ENCODE data around the gene KIAA1755. TPM values are rescaled to one million over a fixed set of nuclear protein-coding genes. Genes with fewer than 3 reads are reported as not detected.

Gene KIAA1755
- total RNA-seq, 1 experiment from 2014 or later: 0.22 TPM

GRCh38 chr20:38181207-38181801 is 79.2 kb downstream of the KIAA1755 start:
- Histone ChIP-seq H3K9me2 (ENCODE audit: insufficient read depth) (no peaks in the 10 kb centered on the region), H3K79me2 (ENCODE audit: low read depth) (no peaks in the 10 kb centered on the region), H3K4me3 (no peak overlapping the region), H3K27ac (peak overlapping the region; percentile 45), H3F3A (ENCODE audit: insufficient read depth, low read depth) (peaks cover 54% of the 10 kb centered on the region), H3K9me3 (ENCODE audit: insufficient read depth, low read depth) (no peaks in the 10 kb centered on the region; the same call in 1 of the 2 replicates), H3K4me1 (replicated peaks; ENCODE audit: insufficient read depth) (peaks cover 65% of the 10 kb centered on the region), H2AFZ (no peak overlapping the region), H3K4me2 (0 out of 2 replicates have a peak overlapping the region, but pooled peaks have one; percentile 14), H3K27me3 (ENCODE audit: insufficient read depth, low read depth) (no peaks in the 10 kb centered on the region), H3K36me3 (ENCODE audit: low read depth) (no peaks in the 10 kb centered on the region), H4K20me1 (ENCODE audit: insufficient read depth) (no peaks in the 10 kb centered on the region)
- DNase-seq: peak in 1 of 2 experiments; percentile 80
- intact Hi-C loops (cut with micrococcal nuclease; ENCODE audit: unreplicated experiment): no loop called here
- no peak for TF ChIP-seq CTCF (conservative IDR thresholded peaks at IDR 0.05)
- TF ChIP-seq EZH2 (IDR thresholded peaks at IDR 0.05; ENCODE audit: low read depth): no peak
- BruUV-seq (replicated peaks): no TSS peak
- ChIA-PET CTCF (interaction anchor here (0.6 to 1.2 kb wide), 3 partner anchors 35 to 40 kb away, joined by 3 to 4 read pairs (median 3); no protein-coding TSS in a partner anchor), POLR2A (ENCODE audit: unreplicated experiment) (interaction anchor here (0.6 kb wide), 1 partner anchor 523 kb away, joined by 3 read pairs; no protein-coding TSS in a partner anchor)

- ChIA-PET CTCF (interaction anchor here (0.6 to 1.2 kb wide), 2 partner anchors 36 to 40 kb away, joined by 3 to 4 read pairs; no protein-coding TSS in a partner anchor), POLR2A (ENCODE audit: unreplicated experiment) (no interaction called here)
- intact Hi-C loops (cut with micrococcal nuclease; ENCODE audit: unreplicated experiment): no loop called here
- peaks cover 60% of the 10 kb centered on the region for H3K4me1 ChIP-seq (replicated peaks; ENCODE audit: insufficient read depth)
- H3K9me3 ChIP-seq (ENCODE audit: insufficient read depth, low read depth): no peaks in the 10 kb centered on the region; the same call in 1 of the 2 replicates
- no peaks in the 10 kb centered on the region for H3K36me3 ChIP-seq (ENCODE audit: low read depth)
- peak overlapping the region; percentile 30 for H3K4me2 ChIP-seq
- no peak for TF ChIP-seq CTCF (conservative IDR thresholded peaks at IDR 0.05)
- no peak for TF ChIP-seq EZH2 (IDR thresholded peaks at IDR 0.05; ENCODE audit: low read depth)
- H3K79me2 ChIP-seq (ENCODE audit: low read depth): no peaks in the 10 kb centered on the region
- no peaks in the 10 kb centered on the region for H4K20me1 ChIP-seq (ENCODE audit: insufficient read depth)
- no TSS peak for BruUV-seq (replicated peaks)
- H3F3A ChIP-seq (ENCODE audit: insufficient read depth, low read depth): peaks cover 49% of the 10 kb centered on the region
- peak; percentile 68 to 89 for DNase-seq
- H3K9me2 ChIP-seq (ENCODE audit: insufficient read depth): no peaks in the 10 kb centered on the region
- H3K27ac ChIP-seq: peak overlapping the region; percentile 45
- H2AFZ ChIP-seq: no peak overlapping the region
- no peaks in the 10 kb centered on the region for H3K27me3 ChIP-seq (ENCODE audit: insufficient read depth, low read depth)
- H3K4me3 ChIP-seq: no peak overlapping the region
Measured at GRCh38 chr20:38180781-38181180, 79.8 kb downstream of the KIAA1755 start.

- DNase-seq: no peak
- POLR2A ChIA-PET (ENCODE audit: unreplicated experiment): no interaction called here
- no peaks in the 10 kb centered on the region for H4K20me1 ChIP-seq (ENCODE audit: insufficient read depth)
- TF ChIP-seq EZH2 (IDR thresholded peaks at IDR 0.05; ENCODE audit: low read depth): no peak
- H3K4me3 ChIP-seq: no peak overlapping the region
- H3K9me2 ChIP-seq (ENCODE audit: insufficient read depth): no peaks in the 10 kb centered on the region
- intact Hi-C loops (cut with micrococcal nuclease; ENCODE audit: unreplicated experiment): no loop called here
- CTCF ChIA-PET: no interaction called here
- H3K9me3 ChIP-seq (ENCODE audit: insufficient read depth, low read depth): no peaks in the 10 kb centered on the region
- peaks cover 50% of the 10 kb centered on the region for H3K4me1 ChIP-seq (replicated peaks; ENCODE audit: insufficient read depth)
- no peaks in the 10 kb centered on the region for H3K27me3 ChIP-seq (ENCODE audit: insufficient read depth, low read depth)
- H2AFZ ChIP-seq: no peak overlapping the region
- H3K36me3 ChIP-seq (ENCODE audit: low read depth): no peaks in the 10 kb centered on the region
- peaks cover 48% of the 10 kb centered on the region for H3F3A ChIP-seq (ENCODE audit: insufficient read depth, low read depth)
- BruUV-seq (replicated peaks): no TSS peak
- no peaks in the 10 kb centered on the region for H3K79me2 ChIP-seq (ENCODE audit: low read depth)
- H3K4me2 ChIP-seq: no peak overlapping the region
- 0 out of 2 replicates have a peak overlapping the region, but pooled peaks have one; percentile 45 for H3K27ac ChIP-seq
Measured at GRCh38 chr20:38179846-38180245, 80.7 kb downstream of the KIAA1755 start.

Measured in PC-9 (cell line).